T-helper 1 cell treated with Interleukin-12 subunit alpha and Interleukin-12 subunit beta and Interleukin-4 antibody, amounts not matched to agents 30 ng/mL and 1 ng/mL, for 36 hours (primary cell): ENCODE measurements around the gene CDT1. TPM values are rescaled to one million over a fixed set of nuclear protein-coding genes. Genes with fewer than 3 reads are reported as not detected.

Experiments
- intact Hi-C: fragments of 100-400 bp; cut with micrococcal nuclease; formaldehyde crosslinking; loops from one replicate; pipeline ENCODE4 v1.15.1; 2024
- total RNA-seq: library from RNA; stranded (reverse); gene quantifications from 2 replicates; pipeline ENCODE4 v1.2.3, GENCODE V29; 2022

CDT1 gene
- total RNA-seq, 1 donor from 2014 or later: 78.9 TPM

DNA sequence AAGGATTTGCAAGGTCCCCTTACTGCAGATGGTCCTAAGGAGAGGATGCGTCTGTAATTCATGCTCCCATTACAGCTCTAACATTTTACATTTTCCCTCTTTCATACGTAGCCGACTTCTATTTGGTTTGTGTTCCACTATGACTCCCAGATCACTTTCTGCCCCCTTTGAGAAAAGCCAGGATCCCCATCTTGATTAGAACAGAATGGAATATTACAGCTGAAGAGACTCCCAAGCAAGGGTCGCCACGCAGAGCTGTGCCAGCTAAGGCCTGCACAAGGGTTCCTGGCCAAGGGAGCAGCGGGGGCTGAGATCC, 3.4 kb upstream of the CDT1 start:
- intact Hi-C loops: loop anchor here (5.0 kb wide), 3 partner anchors 53 to 707 kb away; partner anchors contain the start of genes MVD and SPG7

DNA sequence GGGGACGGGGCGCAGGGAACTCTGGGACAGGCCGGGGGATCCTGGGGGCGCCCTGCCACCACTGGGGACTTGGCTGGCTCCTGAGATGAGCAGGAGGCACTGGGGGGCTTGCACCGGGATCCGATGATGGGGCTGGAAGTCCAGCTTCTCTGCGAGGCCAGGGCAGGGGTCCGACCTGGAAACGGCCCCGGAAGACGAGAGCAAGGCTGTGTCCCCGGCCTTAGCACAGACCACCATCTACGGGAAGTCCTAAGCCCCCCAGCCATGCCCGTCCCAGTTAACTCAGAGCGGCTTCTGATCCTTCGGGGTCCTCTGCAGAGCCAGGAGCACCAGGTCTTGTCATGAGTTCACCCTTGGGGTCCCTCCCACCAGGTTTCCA, 573 bp downstream of the CDT1 start:
- intact Hi-C loops: loop anchor here (5.0 kb wide), 3 partner anchors 57 to 703 kb away; partner anchors contain the start of genes MVD and SPG7

DNA sequence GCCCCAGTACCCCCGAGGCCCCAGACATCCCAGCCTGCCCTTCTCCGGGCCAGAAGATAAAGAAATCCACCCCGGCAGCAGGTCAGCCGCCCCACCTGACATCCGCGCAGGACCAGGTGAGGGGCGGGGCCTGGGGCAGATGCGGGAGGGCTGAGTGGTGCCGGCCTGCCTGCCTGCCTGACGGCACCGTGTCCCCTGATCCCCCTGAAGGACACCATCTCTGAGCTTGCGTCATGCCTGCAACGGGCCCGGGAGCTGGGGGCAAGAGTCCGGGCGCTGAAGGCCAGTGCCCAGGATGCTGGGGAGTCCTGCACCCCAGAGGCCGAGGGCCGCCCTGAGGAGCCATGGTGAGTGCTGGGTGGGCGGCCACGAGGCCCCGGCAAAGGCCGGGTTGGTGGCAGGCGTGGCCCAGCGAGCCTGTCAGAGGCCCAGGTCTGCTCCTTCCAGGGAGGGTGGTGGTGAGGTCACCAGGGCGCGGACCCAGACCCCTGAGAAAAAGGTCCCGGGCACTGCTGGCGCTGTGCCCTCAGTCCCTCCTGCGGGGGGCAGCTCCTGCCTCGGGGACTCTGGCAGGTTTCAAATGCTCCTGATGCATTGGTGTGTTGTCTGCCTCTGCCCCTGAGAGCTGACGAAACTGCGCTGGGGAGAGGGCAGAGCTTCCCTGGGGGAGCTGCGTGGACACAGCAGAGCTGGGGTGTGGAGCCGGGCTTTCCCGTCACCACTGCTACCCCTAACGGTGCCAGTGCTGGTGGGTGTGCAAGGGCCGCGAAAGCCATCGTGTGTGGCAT, 1.2 kb downstream of the CDT1 start:
- intact Hi-C loops: loop anchor here (5.0 kb wide), 3 partner anchors 57 to 703 kb away; partner anchors contain the start of genes MVD and SPG7

DNA sequence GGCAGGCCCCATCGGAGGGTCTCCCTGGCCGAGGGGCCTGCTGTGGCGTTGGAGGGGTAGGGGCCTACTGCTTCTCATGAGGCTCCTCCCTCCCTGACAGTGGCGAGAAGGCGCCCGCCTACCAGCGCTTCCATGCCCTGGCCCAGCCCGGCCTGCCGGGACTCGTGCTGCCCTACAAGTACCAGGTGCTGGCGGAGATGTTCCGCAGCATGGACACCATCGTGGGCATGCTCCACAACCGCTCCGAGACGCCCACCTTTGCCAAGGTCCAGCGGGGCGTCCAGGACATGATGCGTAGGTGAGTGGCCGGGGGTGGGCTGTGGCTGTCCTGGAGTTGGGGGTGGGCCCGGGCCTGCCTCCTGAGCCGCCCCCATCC, 1.7 kb downstream of the CDT1 start:
- intact Hi-C loops: no loop called here

DNA sequence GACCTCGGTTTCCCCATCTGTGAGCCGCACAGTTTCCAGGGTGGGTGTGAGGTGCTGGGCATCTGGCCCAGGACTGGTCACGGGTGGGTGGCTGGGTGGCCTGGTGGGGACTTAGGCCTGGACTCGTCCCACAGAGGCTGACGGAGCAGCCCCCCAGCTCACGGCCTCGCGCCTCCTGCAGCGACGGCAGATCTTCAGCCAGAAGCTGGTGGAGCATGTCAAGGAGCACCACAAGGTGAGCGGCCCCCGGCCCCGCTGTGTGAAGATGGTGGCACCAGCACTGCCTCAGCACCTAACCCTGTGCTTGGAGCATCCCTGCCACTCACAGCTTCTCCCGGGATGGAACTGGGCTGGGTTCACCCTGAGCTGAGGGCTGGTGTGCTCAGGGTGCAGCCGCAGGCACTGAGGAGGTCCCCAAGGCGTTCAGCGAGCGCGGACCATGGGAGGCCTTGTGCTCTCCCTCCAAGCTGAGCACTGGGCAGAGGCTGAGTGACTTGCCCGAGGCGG, 2.4 kb downstream of the CDT1 start:
- intact Hi-C loops: no loop called here

DNA sequence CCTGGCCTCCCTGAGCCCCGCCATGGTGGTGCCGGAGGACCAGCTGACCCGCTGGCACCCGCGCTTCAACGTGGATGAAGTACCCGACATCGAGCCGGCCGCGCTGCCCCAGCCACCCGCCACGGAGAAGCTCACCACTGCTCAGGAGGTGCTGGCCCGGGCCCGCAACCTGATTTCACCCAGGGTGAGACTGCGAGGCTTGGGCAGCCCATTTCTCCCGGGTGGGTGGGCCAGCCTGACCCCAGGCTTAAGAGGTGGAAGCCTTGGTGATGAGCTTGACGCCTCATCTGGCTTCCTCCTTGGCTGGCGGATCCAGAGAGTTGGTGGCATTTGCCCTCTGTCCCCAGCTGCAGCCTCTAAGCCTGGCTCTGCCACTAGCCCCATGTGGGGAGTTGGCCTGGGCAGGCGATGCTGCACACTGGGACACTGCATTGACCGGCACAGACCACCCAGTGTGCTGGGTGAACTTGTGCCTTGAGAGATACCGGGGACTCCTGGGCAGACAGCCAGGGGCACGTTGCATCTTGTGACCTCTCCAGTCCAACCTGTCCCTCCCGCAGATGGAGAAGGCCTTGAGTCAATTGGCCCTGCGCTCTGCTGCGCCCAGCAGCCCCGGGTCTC, 3.0 kb downstream of the CDT1 start:
- intact Hi-C loops: no loop called here

DNA sequence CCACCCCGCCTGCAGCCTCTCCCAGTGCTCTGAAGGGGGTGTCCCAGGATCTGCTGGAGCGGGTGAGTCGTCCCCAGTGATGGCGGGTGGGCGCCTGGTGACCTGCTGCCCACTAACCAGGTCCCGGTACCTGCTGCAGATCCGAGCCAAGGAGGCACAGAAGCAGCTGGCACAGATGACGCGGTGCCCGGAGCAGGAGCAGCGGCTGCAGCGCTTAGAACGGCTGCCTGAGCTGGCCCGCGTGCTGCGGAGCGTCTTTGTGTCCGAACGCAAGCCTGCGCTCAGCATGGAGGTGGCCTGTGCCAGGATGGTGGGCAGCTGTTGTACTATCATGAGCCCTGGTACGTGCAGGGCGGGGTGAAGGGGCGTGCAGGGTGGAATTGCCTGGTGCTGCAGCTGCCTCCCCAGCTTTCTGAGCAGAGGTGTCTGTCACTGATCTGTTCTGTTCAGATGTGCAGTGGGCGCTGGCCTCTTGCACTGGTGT, 3.6 kb downstream of the CDT1 start:
- intact Hi-C loops: no loop called here

DNA sequence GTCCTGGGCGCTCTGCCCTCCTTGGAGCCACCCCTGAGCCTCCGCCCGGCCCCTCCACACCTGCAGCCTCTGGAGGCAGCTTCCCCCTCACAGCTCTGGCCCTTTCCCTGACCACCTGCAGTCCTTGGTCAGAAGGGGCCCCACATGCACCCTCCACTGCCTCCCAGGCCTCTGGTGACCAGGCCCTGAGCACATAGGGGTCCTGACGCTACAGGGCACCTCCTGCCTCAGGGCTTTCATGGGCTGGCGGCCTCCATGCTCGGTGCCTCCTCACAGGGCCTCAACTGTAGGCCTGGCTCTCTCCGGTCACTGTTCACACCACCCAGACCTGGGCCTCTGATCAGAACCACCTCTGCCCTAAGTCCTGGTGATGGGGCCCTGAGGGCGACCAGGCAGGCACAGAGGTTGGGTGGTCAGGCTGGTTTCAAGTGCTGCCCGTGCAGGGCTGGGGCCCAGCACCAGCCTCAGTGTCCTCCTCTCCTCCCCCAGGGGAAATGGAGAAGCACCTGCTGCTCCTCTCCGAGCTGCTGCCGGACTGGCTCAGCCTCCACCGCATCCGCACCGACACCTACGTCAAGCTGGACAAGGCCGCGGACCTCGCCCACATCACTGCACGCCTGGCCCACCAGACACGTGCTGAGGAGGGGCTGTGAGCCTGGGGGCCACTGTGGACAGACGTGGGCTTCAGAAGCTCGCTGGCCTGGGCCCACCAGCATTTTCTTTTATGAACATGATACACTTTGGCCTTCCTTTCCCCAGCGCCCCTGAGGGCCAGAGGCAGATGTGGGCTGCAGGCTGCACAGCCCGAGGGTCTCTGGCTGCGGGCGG, 4.3 kb downstream of the CDT1 start:
- intact Hi-C loops: no loop called here

DNA sequence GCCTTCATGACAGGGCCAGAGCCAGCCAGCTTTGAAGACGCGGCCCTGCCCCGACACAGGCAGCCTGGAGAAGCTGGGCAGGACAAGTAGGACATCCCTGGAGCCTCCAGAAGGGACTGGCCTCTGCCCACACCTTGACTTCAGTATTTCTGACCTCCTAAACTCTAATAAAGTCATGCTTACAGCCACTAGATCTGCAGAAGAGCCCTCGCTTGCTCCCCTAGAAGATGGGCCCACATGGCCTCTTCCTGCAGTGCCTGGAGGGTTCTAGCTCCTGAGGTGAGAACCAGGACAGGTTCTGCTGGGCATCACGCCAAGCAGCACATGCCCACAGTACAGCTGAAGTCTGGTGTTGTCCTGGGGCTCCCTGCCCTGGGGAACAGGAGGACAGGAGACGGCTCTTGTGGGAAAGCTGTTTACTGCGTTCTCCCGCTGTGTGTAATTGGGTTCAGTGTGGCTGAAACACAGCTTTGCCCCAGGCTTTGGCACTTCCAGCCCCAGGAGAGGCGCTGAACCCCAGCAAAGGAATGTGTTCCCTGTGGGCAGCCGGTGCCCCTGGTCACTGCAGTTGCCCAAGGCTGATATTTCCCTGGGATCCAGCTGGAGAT, 5.6 kb downstream of the CDT1 start:
- intact Hi-C loops: no loop called here

DNA sequence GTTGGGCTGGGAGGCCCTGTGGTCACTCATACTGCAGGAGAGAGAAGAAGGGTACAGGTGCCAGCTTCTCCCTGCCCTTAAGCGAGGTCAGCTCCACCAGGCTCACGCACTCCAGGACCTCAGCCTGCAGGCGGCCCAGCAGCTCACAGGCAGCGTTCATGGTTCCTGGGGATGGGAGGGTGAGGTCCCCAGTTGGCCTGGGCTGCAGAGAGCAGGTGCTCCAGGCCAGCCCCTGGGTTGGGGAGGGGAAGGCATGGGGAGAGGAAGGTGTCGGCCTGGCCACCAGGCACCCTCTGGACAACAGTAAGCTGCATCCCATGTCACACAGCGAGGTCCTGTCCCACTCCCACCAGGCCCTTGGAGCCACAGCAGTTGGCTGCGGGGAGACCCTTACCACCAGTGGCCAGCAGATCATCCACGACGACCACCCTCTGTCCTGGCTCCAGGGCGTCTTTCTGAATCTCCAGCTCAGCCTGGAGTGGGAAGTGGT, 6.1 kb downstream of the CDT1 start:
- intact Hi-C loops: loop anchor here (5.0 kb wide), 2 partner anchors 683 to 857 kb away; partner anchors contain the start of genes ANKRD11 and BANP

DNA sequence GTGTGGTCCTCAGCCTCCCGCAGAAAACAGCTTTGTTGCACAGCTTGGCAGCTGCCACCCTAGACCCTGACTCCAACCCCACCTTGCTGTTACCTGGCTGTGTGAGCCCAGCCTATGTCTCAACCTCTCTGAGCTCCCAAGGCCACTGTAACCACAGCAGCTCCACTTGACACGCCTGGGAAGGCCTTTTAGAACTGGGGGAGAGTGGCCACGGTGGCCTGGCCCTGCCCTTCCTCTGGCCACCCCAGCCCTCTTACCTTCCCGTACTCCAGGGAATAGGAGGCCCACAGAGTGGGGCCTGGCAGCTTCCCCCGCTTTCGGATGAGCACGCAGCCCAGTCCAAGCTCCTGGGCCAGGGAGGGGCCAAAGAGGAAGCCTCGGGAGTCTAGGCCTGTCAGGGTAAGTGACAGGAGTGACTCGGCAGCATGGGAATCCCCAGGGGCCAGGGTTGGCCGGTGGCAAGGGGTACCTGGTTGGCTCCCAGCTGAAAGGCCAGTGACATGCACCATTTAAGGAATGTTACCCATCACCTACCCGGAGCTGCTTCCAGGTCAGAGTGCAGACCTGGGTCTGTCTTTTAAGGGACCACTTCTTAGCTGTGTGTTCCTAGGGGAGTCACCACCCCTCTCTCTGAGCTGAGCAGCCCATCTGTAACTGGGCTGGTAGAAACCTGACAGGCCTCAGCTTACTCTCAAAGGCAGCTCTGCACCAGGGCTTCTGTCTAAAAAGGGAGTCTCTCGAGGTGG, 6.8 kb downstream of the CDT1 start:
- intact Hi-C loops: loop anchor here (5.0 kb wide), 2 partner anchors 682 to 858 kb away; partner anchors contain the start of genes ANKRD11 and BANP

DNA sequence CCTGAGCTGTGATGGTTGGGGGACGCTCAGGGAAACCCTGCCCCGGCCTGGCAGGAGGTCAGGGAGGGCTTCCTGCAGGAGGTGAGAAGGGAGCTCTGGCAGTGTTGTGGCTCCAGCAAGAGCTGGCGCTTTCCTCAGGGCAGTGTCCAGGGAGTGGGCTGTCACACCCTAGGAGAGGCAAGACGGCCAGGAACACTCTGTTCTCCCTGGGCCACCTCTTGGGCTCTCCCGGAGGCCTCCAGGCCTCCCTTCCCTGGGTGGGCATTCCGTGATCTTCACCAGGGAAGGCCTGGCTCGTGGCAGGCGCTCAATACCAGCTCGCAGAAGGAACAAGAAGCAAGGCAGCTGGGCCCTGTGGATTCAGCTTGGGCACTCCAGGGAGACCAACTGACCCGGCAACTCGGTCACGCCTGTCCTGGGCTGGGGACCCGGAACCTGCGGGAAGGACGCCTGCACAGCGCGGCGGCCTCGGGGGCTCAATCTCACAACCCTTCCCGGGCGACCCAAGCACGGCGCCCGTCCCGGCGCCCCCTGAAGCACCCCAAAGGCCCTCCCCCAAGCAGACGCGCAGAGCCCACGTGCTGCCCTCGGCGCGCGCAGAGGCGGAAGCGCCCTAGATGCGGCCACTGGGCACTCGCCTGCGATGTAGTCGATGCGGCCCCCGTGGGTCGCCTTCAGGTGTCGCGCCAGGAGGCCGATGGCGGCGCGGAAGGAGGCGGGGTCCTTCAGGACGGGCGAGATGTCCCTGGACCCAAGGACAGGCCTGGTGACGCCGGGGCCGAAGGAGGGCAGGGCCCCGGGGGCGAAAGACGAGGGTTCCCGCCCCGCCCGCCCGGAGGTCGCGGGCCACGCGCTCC, 7.6 kb downstream of the CDT1 start:
- intact Hi-C loops: loop anchor here (5.0 kb wide), 2 partner anchors 681 to 859 kb away; partner anchors contain the start of genes ANKRD11 and BANP

DNA sequence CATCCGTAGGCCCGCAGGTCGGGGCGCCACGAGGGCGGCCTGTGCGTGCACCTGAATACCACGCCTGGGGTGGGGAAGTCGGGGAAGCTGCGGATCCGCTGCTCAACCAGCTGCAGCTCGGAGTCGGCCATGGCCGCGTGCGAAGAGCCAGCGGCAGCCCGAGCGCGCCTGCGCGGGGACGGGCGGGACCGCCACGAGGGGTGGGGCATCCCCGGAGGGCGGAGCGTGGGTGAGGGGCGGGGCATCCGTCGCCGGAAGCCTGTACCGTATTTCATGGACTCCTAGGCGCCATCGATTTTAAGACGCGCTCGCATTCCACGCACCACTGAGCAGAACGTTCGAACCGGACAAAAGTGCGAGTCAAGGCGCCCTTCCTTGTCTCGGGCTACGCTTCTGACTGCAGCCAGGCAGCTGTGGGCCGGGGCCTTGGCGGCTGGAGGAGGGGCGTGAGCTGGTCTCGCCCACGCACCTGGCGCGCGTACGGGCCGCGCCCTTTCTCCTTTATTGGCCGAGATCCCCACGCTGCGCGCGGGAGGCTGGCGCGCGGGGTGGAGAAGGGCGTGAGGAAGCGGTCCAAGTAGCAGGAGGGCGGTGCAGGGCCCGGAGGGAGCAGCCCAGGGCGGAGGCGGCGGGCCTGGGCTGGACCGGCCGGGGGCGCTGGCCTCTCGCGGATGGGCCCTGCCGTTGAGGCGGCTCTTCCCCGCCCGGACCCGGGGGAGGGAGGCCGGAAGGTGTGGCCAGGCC, 8.4 kb downstream of the CDT1 start, which contains the start of gene APRT:
TSS of gene APRT (minus strand) at position 160 of the 744 bp plus-strand sequence. CDS start at position 131, 29 bp downstream.
- intact Hi-C loops: loop anchor here (1.0 to 5.0 kb wide), 9 partner anchors 9 to 860 kb away; partner anchors contain the start of genes ANKRD11, BANP, CDH15 and CDT1

DNA sequence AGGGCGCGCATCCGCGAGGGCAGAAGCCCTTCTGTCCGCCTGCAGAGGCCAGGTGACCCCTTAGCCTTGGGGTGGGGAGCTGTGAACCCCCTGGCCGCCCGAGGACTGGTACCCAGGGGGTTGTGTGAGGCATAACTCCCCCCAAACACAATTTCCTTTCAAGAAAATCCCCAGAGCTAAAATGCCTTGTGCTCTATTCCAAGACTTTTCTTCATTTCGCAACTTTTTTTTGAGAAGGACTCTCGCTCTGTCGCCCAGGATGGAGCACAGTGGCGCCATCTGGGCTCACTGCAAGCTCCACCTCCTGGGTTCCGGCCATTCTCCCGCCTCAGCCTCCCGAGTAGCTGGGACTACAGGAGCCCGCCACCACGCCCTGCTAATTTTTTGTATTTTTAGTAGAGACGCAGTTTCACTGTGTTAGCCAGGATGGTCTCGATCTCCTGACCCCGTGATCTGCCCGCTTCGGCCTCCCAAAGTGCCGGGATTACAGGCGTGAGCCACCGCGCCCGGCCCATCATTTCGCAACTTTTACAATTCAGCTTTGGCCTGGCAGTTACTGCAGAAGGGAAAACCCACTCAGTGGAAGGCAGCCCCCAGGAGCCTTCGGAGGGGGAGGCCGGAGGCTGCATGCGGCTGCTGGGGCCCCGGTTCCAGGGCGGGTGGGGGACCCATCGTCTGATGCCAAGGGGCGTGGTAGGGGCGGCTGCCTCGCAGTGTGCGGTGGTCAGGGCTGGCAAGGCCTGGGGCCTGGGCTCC, 9.1 kb downstream of the CDT1 start:
- intact Hi-C loops: loop anchor here (1.0 to 5.0 kb wide), 9 partner anchors 9 to 860 kb away; partner anchors contain the start of genes ANKRD11, BANP, CDH15 and CDT1

DNA sequence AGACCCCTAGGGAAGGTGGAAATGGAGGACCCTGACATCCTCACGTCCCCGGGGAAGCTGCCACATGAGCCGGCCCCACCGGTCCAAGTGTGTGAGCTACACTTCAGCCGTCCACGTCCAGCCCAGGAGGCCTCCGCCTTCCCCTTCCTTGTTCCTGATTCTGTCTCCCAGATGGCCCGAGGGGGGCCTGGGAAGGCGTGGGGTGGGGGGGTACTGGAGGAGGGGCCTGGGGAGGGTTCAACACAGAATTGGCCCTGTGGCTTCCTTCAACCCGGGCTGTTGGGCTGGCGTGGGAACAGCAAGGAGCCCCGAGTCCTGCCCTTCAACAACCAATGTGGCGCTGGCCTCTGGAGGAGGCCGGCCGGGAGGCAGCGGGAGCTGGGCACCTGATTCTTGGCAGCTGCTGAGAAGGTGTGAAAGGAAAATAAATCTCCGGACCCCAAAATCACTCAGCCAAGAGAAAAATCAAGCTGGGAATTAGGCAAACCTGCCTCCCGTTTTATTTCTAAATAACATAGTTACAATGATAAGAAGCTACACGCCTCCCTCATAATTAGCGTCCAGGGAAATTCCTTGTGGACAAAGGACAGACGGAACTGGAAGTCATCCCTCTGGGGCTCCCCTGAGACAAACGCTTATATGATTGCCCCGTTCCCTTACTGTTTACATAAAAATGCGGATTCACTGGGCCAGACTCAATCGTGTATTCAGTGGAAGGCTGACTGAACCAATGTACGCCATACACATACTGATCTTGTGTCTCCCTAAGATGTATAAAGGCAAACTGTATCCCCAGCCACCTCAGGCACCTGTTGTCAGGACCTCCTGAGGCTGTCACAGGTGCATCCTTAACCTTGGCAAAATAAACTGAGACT, 9.9 kb downstream of the CDT1 start:
- intact Hi-C loops: loop anchor here (5.0 kb wide), 2 partner anchors 679 to 861 kb away; partner anchors contain the start of genes ANKRD11 and BANP

DNA sequence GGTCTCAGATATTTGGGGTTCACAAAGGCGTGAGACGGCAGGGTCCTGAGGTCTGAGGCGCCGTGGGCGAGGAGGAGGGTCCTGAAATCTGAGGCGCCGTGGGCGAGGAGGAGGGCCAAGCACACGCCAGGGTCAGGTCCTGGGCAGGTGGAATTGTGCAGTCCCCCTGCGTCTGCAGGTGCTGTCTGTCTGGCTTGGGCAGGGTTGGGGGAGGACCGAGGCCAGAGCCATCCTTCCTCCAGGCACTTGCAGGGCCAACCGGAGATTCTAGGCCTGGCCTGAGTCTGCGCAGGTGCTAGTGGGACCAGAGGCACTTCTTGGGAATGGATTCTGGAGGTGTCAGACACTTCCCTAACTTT, 10.5 kb downstream of the CDT1 start:
- intact Hi-C loops: loop anchor here (5.0 kb wide), 2 partner anchors 678 to 862 kb away; partner anchors contain the start of genes ANKRD11 and BANP
